HG02970 (cell line): ENCODE data around the gene MED25.

ENCODE experiments used
- ATAC-seq: cut with Tn5 transposase; IDR thresholded peaks from one replicate; pipeline ENCODE4 v1.9.1; 2021; ENCODE audit warnings: mild to moderate bottlenecking, moderate library complexity, moderate number of reproducible peaks; ENCODE audit not compliant: unreplicated experiment, low FRiP score

MED25 gene

GRCh38 chr19:49881672-49882394 is 63.7 kb downstream of the MED25 start:
- ATAC-seq: no peak

DNA sequence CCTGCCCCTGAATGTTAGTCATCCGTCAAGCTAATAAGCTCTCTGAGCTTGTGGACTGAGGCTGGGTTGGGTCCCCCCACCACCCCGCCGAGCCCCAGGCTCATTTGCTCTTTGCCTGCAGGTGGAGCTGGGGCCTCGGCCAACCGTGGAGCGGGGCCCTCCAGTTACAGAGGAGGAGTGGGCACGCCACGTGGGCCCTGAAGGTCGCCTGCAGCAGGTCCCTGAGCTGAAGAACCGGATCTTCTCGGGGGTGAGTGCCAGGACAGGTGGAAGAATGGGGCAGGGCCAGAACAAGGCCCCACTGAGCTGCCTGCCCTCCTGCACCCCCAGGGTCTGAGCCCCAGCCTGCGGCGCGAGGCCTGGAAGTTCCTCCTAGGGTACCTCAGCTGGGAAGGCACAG is 64.6 kb downstream of the MED25 start:
- no peak for ATAC-seq

DNA sequence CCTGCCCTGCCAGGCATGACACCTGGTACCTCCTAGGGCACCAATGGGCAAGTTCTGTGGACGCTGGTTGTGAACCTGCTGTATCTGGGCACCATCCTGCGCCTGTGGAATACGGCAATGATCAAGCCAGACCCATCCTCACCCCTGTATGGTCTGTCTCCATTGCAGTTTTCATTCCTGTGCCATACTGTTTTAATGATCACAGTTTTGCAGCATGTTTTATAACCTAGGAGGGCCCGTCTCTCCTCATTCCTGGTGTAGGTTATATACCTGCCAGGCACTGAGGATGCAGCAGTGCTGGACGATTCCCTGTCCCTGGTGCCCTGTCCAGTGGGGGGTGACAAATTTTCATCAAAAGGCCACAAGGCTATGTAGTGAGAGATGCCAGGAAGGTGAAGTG is 65.0 kb downstream of the MED25 start:
- no peak for ATAC-seq

DNA sequence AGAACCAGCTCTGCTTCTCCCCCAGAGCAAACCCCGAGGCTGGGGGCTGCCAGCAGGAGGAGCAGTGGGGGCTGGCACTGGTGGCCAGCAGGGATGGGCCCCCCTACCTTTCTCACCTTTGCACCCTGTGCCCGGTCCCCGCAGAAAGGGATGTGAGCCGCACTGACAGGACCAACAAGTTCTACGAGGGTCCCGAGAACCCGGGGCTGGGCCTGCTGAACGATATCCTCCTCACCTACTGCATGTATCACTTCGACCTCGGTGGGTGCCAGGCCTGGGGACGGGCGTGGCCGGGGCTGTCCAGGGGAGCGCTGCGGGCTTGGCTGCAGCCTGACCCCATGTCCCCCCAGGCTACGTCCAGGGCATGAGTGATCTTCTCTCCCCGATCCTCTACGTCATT is 66.0 kb downstream of the MED25 start:
- no peak for ATAC-seq

DNA sequence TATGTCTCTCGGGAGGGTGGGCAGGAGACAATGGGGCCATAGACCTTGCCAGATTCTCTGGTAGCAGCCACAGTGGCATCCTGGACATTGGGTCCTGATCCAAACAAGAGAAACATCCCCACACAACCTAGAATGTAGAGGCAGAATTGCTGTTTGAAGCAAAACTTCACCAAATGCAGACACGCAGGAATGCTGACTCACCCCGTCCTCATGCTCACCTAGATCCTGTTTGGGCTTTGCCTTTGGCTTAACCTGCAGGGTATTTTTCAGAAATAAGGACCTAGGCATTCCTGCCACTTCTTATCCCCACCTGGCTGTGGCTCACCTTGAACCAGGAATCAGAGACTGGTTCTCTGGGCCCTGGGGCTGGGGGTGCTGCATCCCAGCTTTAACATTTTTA is 66.7 kb downstream of the MED25 start:
- ATAC-seq: no peak
